Kasumi-1 (cell line): ENCODE results near the gene ABCA4.

Experiments
- DNase-seq, 2 experiments: peaks; one replicate each; lab custom pipeline; 2025; lab: John Stamatoyannopoulos, UW

The ABCA4 gene

DNA sequence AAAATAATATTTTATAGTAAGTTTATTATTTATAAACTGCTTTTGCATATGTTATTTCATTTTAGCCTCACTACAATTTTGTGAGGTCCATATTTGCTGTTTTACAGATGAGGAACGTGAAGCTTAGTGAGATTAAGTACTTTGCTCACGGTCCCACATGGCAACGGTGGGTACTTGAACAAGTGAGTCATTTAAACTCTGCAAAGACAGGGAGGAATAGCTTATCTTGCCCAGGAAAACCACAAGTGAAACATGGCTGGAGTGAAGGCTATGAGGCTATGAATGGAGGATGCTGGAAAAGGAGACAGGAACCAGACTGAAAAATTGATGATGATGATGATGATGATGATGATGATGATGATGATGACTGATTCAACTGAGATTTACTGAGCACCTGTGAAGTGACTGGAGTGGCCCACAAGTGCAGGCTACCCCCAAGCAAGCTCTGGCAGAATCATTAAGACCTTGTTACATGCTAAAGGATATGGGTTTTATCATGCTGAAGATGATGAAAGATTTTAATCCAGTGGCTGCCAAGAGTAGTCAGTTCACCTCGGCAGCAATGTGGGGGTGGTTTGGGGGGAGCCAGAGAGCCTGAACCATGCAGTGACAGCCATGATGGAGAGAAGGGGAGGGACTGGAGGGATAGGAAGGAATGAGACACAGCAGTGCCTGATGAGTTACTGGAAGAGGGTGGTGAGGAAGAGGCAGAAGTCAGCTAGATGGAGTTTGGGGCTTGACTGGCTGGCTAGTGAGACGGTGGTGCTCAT lies 1.4 kb upstream of the ABCA4 start:
- no peak for DNase-seq

DNA sequence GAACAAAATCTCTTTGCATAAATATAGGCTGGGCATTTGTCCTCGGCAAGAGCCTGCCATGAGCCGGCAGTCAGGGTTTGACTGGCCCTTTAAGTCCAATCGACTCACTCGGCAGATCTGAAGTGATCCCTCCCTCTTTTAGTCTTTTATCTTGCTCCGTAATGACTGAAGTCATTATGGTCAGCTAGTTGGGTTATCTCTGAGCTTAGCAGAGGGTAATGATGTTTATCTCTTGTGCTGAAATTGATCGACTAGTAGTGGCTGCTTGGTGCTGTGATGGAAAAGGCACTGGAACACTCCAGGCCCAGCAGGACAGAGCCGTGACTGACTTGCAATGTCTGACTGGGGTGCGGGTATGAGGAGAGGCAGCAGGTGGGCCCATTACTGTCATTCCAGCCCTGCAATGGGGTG lies 468 bp upstream of the ABCA4 start:
- no peak for DNase-seq

GRCh38 chr1:94120570-94120901 lies 412 bp downstream of the ABCA4 start:
- DNase-seq = no peak

DNA sequence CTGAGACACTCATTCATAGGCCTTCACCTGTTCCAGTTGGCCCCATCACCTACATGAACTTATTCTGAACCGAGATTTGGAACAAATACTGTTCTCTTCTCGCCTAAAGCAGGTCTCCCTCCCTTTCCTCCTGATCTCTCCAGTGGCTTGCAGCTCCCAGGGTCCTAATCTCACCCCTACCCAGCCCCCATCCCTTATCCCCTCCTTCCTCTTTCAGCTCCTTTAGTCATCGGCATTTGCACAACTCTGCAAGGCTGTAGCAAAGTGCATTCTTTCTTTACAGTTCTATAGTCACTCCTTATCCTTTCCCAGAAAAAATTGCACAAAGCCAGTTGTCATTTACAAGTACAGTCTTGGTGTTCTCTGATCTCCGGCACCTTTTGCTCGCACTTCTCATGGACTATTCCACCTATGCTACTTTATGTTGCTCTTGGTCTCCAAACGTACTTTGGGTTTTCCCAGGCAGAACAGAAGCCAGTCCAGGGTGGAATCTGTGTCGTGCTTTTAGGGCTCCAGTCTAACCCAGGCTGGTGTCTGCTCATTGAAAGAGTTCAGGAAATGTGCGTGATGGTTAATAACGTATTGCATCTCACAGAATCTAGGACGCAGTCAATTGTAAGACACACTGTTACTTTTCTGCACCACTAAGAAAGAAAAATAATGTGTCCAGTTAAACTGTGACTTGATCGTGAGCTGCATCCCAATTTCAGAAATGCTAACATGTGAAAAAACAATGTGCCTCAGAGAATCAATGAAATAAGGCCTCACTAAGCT lies 965 bp downstream of the ABCA4 start:
- peak in 1 of 2 experiments; percentile 9 for DNase-seq

- no peak for DNase-seq
These were observed 1.6 kb downstream of the ABCA4 start for GRCh38 chr1:94119306-94119705.

- no peak for DNase-seq
These were observed 2.5 kb downstream of the ABCA4 start for GRCh38 chr1:94118471-94118870.

GRCh38 chr1:94118013-94118412 lies 2.9 kb downstream of the ABCA4 start:
- DNase-seq = no peak

GRCh38 chr1:94117259-94117851 lies 3.6 kb downstream of the ABCA4 start:
- no peak for DNase-seq

DNA sequence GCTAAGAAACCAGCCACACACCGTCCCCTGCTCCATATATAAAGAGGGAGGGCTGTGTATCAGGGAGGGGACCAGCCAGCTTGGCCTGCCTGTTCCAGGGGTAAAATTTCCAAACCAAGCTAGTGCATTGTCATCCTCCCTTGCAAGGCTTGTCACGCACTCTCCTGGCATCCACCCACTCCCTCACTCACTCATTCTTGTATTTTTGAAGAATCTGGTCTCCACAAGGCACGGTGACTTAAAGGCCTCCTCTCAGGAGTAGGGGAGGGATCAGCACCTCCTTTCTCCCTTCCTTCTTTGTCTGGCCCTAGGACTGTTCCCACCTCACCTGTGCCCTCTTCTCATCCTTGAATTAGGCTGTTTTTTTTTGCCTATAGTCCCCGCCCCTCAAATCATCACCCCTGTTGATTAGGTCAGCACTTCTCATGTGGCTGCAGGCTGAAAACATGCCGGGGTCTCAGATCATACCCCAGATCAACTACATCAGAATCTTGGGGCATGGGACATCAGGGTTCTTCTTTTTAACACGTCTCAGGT lies 5.0 kb downstream of the ABCA4 start:
- no peak for DNase-seq

GRCh38 chr1:94115254-94115899 lies 5.6 kb downstream of the ABCA4 start:
- DNase-seq = no peak

DNA sequence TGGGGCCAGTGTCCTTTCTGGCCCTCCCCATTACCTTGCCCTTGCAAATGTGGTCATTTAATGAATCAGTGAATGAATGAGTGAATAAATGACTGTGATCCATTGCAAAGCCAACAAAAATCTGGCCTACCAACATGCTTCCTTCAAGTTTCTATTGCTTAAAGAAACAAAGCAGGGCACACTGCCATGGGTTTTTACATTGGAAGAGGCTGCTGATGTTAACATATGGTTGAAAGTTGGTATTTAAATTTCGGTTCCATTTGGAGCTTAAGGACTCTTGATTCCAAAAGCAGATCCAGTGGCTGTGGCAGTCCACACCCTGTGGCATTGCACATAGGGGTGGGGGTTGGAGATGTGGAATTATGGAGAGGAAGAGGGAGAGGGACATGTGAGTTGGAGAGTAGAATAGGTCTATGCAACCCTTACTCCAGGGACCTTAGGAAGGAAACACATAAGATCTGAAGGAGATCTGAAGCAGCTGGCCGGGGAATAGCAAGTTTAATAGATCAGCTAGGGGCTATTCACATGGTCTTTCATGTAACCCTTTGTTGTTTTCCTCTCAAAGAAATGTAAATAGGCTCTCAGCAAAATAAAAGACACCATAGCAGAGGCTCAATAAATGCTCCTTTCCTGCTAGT lies 7.2 kb downstream of the ABCA4 start:
- DNase-seq = no peak

GRCh38 chr1:94111879-94112278 lies 9.1 kb downstream of the ABCA4 start:
- DNase-seq = no peak

- no peak for DNase-seq
These were observed 9.8 kb downstream of the ABCA4 start for GRCh38 chr1:94110946-94111740.

DNA sequence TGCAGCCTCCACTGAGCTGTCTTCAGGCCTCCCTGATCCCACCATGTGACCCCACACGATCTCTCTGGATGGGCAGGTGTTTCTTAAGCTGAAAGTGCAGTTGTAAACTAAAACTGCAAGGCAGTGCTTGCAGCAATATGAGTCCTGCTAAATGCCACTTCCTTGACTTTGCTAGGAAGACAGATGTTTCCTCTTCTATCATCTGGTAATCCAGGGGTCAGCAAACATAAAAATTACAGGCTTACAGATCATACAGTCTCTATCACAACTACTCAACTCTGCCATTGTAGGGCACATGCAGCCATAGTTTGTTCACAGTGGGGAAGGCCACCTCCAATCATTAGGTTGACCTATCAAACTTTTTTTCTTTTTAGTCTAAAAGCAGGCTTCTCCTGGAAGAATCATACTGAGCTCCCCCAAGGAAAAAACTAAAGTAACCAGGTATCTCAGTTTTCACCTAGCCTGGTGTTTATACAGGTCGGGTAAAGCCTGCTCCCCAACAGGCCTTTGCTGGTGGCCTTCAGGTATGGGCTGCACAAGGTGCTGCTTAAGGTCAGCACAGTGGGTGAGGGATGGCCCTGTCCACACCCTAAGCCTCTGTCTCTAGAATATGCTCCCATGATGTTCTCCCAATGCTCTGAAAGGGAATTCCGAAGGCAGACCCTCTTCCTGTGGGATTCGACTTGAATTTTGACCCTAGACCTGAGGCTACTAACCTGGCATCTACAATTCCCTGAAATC lies 10.8 kb downstream of the ABCA4 start:
- DNase-seq = peak; percentile 71 to 77

GRCh38 chr1:94109478-94109877 lies 11.5 kb downstream of the ABCA4 start:
- no peak for DNase-seq

- DNase-seq = no peak
These were observed 13.8 kb downstream of the ABCA4 start for GRCh38 chr1:94107141-94107540.

GRCh38 chr1:94106716-94107115 lies 14.2 kb downstream of the ABCA4 start:
- no peak for DNase-seq

- peak; percentile 82 to 89 for DNase-seq
These were observed 14.9 kb downstream of the ABCA4 start for GRCh38 chr1:94105957-94106529.

DNA sequence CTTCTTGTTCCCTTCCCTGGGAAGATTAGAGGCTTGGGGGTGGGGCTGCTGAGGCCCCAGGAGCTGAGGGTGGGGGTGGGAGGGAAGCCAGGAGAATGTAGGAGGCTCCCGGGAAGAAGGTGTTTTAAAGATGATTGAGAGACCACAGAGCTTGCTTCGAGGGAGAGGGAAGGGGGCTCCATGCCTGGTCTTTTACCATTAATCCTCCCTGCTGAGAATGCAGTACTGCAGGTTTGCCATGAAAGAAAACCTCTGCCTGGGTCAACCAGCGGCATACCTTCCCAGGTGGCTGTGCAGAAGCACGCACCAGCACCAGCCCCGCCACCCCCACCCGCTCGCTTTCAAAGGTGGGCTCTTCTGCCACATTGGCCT lies 15.4 kb downstream of the ABCA4 start:
- no peak for DNase-seq
